Inflammatory macrophage (primary cell): Measurements from ENCODE around the gene SCNN1B.
"Not testable (repeated sequence)": the region's sequence is repeated elsewhere in the genome, so short reads cannot be mapped to it uniquely, and the experiment has no call there.

Experiments
- DNase-seq, 2 donors: peaks; one replicate each; pipeline ENCODE4 v3.0.0-alpha.2; 2020 to 2022
- total RNA-seq, 18 experiments: gene quantifications; one replicate each; lab custom pipeline; 2026; ENCODE audit warnings: mixed read lengths in 6 of 18, inconsistent platforms in 2 of 18; lab: John Stamatoyannopoulos, UW

Gene SCNN1B, protein sequence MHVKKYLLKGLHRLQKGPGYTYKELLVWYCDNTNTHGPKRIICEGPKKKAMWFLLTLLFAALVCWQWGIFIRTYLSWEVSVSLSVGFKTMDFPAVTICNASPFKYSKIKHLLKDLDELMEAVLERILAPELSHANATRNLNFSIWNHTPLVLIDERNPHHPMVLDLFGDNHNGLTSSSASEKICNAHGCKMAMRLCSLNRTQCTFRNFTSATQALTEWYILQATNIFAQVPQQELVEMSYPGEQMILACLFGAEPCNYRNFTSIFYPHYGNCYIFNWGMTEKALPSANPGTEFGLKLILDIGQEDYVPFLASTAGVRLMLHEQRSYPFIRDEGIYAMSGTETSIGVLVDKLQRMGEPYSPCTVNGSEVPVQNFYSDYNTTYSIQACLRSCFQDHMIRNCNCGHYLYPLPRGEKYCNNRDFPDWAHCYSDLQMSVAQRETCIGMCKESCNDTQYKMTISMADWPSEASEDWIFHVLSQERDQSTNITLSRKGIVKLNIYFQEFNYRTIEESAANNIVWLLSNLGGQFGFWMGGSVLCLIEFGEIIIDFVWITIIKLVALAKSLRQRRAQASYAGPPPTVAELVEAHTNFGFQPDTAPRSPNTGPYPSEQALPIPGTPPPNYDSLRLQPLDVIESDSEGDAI
- 0 to 0.10 (median 0) reads per million in 18 experiments for total RNA-seq

DNA sequence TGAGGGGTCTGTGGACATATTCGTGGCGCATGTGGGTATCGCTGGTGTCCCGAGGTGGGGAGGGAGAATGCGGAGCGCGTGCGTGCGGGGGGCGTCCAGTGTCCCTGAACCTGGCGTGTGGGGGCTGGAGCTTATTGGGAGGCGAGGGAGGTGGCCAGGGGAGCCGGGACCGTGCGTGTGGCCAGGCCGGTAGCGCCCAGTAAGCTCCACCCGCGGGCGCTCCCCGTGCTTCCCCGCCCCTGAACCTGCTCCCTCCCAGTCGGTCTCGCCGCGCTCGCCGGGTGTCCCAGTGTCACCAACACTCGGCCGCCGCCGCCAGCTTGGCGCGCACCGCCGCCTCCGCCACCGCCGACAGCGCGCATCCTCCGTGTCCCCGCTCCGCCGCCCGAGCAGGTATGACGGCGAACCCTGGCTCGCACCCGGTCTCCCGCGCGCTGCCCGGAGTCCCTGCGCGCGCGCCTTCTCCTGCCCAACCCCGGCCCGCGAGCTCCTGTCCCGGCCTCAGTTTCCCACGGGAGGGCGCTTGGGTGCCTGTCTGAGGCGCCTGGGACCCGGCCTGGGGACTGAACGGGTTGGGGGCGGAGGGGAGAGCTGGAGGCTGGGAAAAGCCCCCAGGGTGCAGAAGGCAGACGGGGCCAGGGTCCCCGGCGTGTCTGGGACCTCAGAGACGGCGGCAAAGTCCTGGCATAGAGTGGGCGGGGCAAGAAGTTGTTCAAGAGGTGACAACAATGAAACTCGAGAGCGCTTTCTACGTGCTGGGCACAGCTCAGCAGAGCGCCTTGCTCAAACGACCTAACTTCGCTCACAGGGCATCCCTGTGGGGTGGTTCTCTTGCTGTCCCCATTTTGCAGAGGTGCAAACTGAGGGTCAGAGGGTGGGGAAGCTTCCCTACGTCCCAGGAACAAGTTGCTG lies at the start of gene SCNN1B:
TSS of gene SCNN1B (plus strand) at position 258 of the 912 bp plus-strand sequence. CDS start 46,298 bp downstream, outside the sequence.
- DNase-seq = no peak

DNA sequence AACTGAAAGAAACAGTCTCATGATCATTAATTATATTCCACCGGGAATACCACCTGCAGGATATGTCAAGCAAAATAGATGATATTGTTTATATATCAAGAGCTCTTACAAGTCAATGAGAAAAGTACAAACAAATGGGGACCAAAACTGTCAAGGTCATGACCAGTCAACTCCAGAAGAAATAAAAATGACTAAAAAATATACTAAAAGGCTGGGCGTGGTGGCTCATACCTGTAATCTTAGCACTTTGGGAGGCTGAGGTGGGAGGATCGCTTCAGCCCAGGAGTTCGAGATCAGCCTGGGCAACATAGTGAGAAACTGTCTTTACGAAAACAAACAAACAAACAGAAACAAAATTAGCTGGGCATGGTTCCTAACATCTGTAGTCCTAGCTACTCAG lies 49.8 kb upstream of the SCNN1B start:
- DNase-seq = no peak

DNA sequence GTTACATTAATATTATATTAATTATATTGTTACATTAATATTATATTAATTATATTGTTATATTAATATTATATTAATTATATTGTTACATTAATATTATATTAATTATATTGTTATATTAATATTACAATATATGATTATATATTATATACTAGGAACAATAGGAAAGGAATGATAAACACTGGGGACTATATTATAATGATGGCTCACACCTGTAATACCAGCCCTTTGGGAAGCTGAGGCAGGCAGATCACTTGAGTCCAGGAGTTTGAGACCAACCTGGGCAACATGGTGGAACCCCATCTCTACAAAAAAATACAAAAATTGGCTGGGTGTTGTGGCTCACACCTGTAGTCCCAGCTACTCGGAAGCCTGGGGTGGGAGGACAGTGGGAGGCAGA lies 48.5 kb upstream of the SCNN1B start:
- not testable (repeated sequence) for DNase-seq

DNA sequence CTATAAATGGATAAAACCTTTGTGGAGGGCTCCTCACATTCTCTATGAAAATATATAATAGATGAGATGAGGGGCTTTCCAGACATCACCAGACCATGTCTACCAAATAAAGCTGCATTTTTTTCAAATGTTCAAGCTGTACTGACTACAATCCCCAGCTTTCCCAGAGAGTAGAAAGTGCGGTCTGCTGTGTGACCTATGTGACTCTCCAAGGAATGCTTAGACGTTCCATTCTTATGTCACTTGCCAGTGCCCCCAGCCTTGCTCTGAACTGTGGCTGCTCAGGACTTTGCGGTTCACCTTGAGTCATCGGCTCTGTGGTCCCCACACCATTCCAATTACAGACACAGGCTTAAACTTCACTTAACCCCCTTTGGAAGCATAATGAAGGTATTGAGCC lies 47.8 kb upstream of the SCNN1B start:
- no peak for DNase-seq

DNA sequence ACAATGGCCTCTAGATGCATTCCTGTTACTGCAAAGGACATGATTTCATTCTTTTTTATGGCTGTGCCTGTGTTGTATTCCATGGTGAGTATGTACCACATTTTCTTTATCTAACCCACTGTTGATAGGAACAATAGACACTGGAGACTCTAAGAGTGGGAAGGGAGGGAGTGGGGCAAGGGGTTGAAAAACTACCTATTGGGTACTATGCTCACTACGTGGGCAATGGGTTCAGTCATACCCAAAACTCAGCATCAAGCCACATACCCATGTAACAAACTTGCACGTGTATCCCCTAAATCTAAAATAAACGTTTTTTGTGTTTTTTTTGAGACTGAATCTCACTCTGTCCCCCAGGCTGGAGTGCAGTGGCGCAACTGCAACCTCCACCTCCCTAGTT lies 47.1 kb upstream of the SCNN1B start:
- DNase-seq = no peak

DNA sequence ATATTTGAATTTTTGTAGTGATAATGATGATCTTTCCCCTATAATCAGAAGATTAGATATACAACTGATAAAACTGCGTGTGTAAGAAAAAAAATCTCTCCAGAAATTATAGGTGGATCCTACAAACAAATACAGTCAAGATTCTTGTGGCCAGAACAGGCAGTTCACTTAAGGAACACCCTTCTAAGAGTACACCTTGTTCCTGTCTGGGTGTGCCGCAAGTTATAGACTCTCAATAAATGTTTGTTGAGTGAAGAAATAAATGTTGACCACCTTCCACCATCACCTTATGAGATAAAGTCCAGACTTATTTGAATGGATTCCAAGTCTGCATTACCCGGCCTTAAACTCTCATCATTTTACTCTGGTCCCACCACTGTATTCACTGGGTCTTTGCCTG lies 45.7 kb upstream of the SCNN1B start:
- no peak for DNase-seq

DNA sequence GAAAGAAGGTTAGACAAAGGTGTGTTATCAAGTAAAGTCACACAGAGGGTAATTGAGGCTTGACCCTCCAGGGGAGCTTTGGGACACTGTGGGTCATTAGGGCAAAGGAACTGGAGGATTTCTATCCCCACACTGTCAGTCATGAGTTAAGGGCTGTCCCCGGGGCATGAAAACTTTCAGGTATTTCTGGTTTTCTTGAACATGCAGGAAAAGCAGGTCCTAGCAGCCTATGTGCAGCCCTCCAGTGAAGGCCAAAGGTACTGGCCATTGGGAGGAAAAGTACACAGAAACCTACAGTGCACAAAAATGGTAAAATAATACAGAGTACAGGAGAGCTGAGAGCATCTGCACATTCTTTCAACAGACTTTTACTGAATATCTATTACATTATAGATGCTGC lies 44.4 kb upstream of the SCNN1B start:
- DNase-seq = no peak

DNA sequence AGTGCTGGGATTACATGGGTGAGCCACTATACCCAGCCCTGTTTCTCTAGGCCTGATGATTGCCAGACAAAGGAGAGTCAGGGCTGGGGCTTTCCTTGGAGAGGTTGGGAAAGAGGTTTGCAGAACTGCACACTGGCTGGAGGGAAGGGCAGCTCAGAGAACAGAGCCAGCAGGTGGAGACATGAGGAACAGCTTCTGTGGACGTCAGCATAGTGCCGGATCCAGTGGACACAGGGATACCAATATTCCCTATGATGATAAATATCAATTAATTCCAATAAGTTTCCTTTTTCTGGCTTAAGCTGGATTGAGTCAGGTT lies 43.2 kb upstream of the SCNN1B start:
- DNase-seq = no peak

DNA sequence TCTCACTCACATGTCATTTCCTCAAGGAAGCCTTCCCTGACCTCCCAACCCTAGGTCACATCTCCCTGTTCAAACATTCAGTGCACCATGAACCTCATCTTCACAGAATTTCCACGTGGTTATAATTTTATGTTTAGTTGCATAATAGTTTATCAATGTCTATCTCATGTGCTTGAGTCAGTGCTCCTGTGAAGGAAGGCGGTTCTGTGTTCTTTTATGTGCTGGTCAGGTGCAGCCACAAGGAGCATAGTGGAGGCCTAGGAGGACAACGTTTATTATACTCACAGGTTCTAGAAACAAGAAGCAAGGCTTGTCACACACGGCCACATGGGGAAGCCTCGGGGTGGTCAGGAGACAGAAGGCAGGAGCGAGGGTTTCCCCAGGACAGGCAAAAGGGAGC lies 34.5 kb upstream of the SCNN1B start:
- DNase-seq = no peak

DNA sequence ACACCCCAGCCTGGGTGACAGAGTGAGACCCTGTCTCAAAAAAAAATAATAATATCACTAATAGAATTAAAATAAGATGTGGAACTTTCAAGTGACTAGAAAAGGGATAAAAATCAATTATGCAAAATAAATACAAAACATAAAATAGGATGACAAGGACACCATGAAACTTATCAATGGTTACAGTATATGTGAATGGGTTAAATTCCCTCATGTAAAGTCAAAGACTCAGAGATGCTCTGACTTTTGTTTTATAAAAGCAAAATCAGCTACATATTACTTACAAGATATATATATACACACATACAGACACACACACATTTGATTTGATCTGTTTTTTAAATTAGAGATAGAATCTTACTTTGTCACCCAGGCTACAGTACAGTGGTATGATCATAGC lies 33.5 kb upstream of the SCNN1B start:
- no peak for DNase-seq

DNA sequence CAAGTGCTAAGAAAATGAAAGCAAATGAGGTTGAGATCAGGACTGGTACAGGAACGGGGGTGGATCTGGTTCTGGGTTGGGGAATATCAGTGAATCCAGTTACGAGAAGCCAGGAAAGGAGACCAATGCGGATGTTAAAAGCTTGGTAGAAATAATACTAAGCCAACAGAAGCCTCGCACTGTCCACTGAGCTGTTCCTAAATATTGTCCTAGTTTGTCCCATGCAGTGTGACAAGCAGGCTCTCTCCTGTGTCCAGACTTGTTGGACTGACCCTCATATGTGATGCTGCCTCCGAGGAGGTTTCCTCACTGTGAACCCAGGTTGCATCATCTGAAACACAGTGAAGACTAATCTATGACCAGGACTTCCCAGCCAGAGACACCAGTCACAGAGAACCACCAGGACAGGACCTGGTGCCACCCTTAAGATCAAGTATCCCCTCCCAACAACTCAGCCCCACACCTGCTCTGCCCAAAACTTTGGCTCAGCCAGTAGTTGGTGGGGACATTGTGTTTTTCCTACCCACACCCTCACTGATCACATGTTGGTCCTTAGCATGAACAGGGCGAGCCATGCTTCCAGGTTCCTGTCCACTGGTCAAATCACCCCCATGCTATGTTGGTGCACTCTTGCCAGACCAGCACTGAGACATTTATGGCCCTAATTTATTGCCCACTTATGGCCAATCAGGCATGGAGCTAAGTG lies 32.7 kb upstream of the SCNN1B start:
- no peak for DNase-seq

DNA sequence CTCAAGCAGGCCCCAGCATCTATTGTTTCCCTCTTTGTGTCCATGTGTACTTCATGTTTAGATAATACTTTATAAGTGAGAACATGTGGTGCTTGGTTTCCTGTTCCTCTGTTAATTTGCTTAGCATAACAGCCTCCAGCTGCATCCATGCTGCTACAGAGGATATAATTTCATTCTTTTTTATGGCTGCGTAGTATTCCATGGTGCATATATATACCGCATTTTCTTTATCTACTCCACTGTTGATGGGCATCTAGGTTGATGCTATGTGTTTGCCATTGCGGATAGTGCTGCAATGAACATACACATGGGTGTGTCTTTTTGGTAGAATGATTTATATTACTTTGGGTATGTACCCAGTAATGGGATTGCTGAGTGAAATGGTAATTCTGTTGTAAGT lies 31.4 kb upstream of the SCNN1B start:
- DNase-seq = no peak

DNA sequence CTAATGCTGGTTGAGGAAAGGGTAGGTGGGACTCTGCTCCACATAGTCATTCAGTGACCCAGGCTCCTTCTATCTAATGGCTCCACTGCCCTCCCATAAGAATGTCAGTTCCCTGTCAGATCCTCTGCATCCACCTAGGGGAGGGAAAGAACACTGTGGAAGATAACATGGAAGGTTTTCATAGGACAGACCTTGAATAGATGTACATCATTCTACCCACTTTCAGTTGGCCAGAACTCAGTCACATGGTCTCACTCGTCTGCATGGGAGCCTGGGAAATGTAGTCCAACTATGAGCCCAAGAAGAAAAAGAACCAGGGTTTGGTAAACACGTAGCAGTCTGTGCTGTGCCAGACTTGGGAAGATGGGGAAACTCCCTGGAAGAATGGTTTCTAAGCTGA lies 27.1 kb upstream of the SCNN1B start:
- no peak for DNase-seq

DNA sequence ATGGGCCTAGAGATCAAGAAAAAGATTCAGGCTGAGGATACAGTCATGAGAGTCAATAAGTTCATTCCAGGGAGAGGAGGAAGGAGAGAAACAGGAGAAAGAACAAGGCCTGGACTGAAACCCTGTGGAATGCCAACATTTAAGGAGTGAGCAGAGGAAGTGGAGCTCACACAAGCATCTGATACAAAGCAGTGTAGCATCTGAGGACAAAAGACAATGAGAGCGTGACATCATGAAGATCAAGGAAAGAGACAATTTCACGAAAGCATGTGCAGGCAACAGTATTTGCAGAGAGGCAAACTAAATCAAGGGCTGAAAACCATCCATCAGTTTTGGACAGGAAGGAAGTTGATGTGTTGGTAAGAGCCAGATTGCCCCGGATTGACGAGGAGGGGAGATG lies 25.3 kb upstream of the SCNN1B start:
- DNase-seq = no peak

DNA sequence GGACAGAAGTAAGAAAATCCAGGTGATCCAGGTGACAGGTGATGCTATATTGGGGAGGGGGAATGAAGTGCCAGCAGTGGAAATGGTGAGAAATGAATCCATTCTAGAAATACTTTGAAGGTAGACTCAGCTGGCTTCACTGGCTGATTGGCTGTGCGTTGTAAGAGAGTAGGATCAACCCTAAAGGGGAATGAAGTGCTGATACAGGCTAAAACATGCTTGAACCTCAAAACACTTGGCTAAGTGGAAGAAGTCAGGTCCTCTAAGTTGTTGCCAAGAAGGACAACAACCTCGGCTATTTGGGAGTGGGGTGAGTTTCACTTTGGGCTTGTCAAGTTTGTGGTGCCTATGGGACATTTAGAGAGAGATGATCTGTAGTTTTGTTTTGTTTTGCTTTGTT lies 24.1 kb upstream of the SCNN1B start:
- DNase-seq = no peak

DNA sequence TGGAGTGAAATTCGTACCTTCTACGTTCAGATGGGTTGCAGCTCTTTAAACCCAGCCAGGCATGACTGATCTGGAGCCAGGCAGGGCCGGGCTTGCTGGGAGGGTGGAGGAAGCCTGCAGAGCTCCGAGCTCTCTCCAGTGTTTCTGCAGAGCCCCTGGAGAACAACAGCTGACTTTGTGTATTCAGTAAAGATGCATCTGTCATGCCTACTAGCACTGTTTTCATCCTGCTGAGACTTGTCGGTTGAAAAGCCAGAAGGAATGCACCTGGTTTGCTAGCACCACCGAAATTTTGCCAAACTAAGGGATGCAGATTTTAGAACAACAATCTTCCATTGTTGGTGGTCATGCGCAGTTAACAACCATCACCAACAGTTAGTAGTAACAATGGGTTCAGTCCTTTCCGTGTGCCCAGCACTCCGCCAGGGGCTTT lies 22.4 kb upstream of the SCNN1B start:
- DNase-seq = no peak

DNA sequence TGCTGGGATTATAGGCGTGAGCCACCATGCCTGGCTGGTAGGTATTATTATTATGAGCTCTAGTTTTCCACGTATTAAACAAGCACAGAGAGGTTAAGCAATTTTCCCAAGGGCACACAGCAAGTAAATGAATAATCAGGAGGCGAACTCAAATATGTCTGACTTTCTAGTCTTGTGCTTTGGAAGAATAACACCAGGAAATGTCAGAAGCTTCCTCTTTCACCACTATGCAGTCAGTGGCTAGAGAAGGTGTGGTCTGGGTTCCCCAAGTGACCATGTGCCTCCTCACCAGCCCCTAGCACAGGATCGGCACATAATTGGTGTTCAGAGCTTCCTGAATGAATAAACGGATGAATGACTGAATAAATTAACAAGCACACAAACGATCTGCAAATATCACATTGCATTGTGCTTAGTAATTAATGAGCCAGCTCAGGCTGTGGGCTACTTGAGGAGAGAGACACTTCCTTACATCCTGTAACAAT lies 21.6 kb upstream of the SCNN1B start:
- DNase-seq = no peak

DNA sequence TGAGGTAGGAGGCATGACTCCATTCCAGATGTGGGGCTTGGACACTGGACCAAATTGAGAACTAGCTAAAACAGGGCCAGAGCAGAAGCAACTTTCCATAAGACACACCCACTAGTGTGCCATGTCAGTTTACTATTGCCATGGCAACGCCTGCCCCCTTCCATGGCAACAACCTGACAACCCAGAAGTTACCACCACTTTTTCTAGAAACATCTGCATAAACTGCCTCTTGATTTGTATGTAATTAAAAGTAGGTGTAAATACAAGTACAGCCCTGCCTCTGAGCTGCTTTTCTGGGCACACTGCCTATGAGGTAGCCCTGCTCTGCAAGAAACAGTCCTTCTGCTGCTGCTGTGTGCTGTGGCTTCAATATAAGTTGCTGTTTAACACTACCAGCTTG lies 19.5 kb upstream of the SCNN1B start:
- no peak for DNase-seq

DNA sequence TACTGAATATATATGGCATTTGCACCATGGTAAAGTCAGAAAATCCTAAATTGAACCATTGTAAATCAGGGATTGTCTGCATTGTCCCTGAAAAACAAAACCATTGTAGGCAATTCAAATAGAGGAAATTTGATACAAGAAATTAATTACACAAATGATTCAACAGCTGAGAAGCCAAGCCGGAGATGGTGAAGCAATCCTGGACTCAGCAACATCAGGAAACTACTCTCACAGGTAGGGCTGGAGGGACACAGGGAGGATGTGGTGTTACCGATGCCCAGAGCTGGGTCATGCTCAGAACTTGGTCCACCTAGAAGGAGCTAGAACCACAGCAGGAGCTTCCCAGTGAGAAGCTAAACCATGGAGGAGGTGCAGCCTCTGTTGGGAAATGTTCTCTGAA lies 18.5 kb upstream of the SCNN1B start:
- no peak for DNase-seq

DNA sequence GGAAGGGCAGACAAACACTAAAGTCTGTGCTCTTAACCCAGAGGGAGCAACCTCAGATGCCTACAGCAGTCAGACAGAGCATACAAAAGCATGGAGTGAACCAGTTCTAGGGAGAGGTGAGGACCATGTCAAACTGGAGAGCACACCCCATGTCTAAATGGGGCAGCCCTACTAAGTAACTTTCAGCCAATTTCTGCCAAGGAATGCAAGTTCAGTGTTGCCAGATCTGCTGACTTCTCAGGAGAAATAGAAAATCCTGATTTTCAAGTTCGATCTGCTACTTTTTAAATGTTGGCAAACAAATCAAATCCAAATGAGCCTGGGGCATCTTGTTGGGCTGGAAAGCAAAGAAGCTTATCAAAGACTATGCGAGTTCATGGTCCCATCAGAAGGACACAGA lies 17.5 kb upstream of the SCNN1B start:
- no peak for DNase-seq

DNA sequence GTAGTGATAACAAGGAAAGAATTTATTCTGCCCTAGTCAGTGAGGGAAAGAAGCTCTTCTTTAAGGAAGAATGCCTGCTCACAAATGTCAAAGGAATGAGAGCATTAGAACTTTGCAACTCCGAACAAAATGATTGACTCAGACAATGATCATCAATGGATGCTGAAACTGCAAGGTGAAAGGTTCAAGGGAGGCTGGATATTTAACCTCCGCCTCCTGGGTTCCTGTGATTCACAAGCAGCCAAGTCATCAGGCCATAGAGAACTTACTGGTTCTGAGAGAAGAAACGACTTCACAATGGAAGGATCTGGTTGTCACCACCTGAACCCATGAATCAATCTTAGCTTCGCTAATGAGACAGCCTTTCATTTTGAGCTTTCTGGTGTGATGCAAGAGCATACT lies 16.0 kb upstream of the SCNN1B start:
- DNase-seq = no peak

DNA sequence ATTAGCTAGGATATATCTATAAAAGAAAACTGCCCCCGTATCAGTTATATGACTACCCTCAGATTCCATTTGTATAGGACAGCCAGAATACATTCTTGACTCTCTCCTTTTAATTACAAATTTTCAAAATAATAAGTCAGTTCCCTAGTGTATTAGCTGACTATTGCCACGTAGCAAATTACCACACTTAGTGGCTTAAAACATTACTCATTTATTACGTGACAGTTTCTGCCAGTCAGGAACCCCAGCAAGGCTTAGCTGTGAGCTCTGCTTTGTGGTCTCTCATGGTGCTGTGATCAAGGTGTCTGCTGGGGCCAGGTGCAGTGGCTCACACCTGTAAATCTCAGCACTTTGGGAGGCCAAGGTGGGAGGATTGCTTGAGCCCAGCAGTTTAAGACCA lies 13.9 kb upstream of the SCNN1B start:
- DNase-seq = no peak
